ENCODE data around the gene ABT1. TPM values are rescaled to one million over a fixed set of nuclear protein-coding genes. Genes with fewer than 3 reads are reported as not detected.

Gene ABT1
- total RNA-seq, 2 donors from 2014 or later: 19.7 to 22.6 TPM

DNA sequence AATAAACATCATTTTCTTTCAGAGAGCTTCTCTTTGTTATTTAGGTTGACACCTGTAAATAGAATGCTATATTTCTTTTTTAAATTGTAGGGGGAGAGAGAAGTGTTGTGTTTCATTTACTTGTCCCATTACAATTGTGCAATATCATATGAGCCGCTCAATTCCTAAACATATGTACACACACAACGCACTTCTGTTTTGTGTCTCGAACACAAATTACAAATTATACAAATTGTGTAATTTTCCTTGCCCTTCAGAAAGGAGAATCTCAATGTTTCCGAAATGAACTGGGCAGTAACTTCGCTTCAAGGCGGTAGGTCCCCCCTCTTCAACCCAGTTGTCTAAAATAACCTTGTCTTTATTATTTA, 2.6 kb upstream of the ABT1 start:
- Mint-ChIP-seq H3K27me3 (ENCODE audit: insufficient read depth) (peaks cover 19% of the 10 kb centered on the region), H3K4me1 (peaks cover 7% of the 10 kb centered on the region), H3K4me3 (no peak overlapping the region), H3K36me3 (ENCODE audit: low read depth) (peaks cover 8% of the 10 kb centered on the region), H3K27ac (no peak overlapping the region), H3K9me3 (no peaks in the 10 kb centered on the region)
- Histone ChIP-seq H3K27me3 (ENCODE audit: control insufficient read depth, insufficient read depth, low read length, poor library complexity, severe bottlenecking) (peaks cover 16% of the 10 kb centered on the region), H3K27ac (ENCODE audit: low read depth, low read length) (no peak overlapping the region), H3K36me3 (ENCODE audit: control insufficient read depth, insufficient read depth, low read length) (peaks cover 8% of the 10 kb centered on the region), H3K9ac (ENCODE audit: extremely low read depth, low read length, poor library complexity, severe bottlenecking) (no peak overlapping the region), H3K4me1 (ENCODE audit: control insufficient read depth, insufficient read depth, low read length) (no peaks in the 10 kb centered on the region), H3K9me3 (ENCODE audit: control insufficient read depth, low read length) (no peaks in the 10 kb centered on the region), H3K4me3 (ENCODE audit: low read length) (peak overlapping the region; percentile 37)
- TF ChIP-seq, protein P1, sequence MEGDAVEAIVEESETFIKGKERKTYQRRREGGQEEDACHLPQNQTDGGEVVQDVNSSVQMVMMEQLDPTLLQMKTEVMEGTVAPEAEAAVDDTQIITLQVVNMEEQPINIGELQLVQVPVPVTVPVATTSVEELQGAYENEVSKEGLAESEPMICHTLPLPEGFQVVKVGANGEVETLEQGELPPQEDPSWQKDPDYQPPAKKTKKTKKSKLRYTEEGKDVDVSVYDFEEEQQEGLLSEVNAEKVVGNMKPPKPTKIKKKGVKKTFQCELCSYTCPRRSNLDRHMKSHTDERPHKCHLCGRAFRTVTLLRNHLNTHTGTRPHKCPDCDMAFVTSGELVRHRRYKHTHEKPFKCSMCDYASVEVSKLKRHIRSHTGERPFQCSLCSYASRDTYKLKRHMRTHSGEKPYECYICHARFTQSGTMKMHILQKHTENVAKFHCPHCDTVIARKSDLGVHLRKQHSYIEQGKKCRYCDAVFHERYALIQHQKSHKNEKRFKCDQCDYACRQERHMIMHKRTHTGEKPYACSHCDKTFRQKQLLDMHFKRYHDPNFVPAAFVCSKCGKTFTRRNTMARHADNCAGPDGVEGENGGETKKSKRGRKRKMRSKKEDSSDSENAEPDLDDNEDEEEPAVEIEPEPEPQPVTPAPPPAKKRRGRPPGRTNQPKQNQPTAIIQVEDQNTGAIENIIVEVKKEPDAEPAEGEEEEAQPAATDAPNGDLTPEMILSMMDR (conservative IDR thresholded peaks at IDR 0.05): no peak
- 49 to 57% methylated on average over 3 to 6 of the region's 6 CpGs for WGBS, 2 experiments (ENCODE audit: insufficient coverage in 1 of 2, insufficient read length in 1 of 2)
- no peak for DNase-seq

DNA sequence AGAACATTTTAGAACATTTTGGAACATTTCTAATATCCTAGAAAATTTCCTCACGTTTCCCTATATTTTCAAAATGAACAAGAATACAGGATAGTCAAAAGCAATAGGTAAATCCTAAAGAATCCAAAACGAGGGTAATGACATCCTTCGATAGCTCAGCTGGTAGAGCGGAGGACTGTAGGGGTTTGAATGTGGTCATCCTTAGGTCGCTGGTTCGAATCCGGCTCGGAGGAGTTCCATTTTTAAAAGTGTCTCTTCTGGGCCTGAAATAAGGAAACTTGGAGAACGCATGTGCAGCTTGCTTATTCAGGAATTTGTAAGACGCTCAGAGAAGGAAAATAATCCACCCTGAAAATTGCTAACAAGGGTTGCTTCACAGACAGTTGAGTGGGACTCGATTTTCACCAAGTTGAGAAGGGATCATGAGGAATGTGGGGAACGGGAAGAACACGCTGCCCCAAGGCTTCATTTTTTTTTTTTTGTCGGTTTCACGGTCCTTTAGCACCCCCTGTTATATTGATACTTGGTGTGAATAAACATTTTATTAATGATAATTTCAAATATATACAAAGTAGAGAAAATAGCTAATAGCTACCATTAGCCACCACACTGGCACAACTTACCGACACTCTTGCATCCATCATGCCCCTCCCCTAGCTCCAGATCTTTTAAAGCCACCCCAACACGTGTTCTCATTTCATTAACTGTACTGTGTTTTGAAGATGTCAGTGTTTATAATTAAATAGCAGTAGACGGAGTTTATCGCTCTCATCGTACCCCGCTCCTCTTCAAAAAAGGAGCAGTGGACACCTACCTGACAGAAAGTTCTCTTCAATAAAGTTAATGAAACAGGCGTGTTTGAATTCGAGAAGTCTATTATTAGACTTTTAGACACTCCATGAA, 1.8 kb upstream of the ABT1 start:
- H3K9ac ChIP-seq (ENCODE audit: extremely low read depth, low read length, poor library complexity, severe bottlenecking): no peak overlapping the region
- 21 to 32% methylated on average over 10 to 21 of the region's 23 CpGs for WGBS, 2 experiments (ENCODE audit: insufficient coverage in 1 of 2, insufficient read length in 1 of 2)

DNA sequence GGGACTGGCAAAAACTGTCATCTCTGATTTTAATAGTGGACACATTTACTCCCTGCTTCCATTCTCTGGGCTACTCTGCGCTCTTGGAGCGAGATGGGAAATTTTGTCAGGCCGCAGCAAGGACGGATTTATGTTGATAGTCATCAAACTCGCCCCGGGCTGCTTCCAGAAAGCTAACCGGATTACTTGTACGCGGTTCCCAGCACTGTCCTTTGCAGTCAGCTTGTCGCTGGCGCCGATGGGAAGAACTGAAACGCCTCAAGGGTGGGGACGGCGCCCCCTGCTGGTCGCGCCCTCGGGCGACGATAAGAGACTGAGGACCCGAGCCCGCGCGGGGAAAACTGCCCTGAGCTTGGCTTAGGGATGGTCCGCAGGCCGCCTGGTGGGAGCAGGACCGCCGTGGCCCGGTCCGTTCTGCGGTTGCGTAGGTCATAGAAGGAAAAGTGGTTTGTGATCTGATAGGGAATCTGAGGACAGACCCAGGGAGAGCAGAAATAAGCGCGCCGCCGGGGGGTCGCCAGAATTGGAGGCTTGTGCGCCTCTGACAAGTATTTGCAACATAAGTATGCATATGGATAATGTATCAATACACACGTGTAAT, 984 bp upstream of the ABT1 start:
- 1 to 3% methylated on average over 13 to 39 of the region's 39 CpGs for WGBS, 2 experiments (ENCODE audit: insufficient coverage in 1 of 2, insufficient read length in 1 of 2)
- Histone ChIP-seq H3K36me3 (ENCODE audit: control insufficient read depth, insufficient read depth, low read length) (peaks cover 14% of the 10 kb centered on the region), H3K9me3 (ENCODE audit: control insufficient read depth, low read length) (no peaks in the 10 kb centered on the region), H3K9ac (ENCODE audit: extremely low read depth, low read length, poor library complexity, severe bottlenecking) (no peak overlapping the region), H3K27ac (ENCODE audit: low read depth, low read length) (no peak overlapping the region), H3K4me1 (ENCODE audit: control insufficient read depth, insufficient read depth, low read length) (no peaks in the 10 kb centered on the region), H3K27me3 (ENCODE audit: control insufficient read depth, insufficient read depth, low read length, poor library complexity, severe bottlenecking) (peaks cover 16% of the 10 kb centered on the region), H3K4me3 (ENCODE audit: low read length) (peak overlapping the region; percentile 95)
- Mint-ChIP-seq H3K4me3 (no peak overlapping the region), H3K27me3 (ENCODE audit: insufficient read depth) (peaks cover 19% of the 10 kb centered on the region), H3K4me1 (peaks cover 7% of the 10 kb centered on the region), H3K9me3 (no peaks in the 10 kb centered on the region), H3K27ac (no peak overlapping the region), H3K36me3 (ENCODE audit: low read depth) (peaks cover 15% of the 10 kb centered on the region)
- TF ChIP-seq, protein P1 (conservative IDR thresholded peaks at IDR 0.05): peak; percentile 99
- peak; percentile 97 for DNase-seq

More for the DNA sequence above, 1.8 kb upstream of the ABT1 start:
- H3K4me3 ChIP-seq (ENCODE audit: low read length): peak overlapping the region; percentile 95
- H3K27ac ChIP-seq (ENCODE audit: low read depth, low read length): no peak overlapping the region
- Mint-ChIP-seq H3K4me3 (no peak overlapping the region), H3K9me3 (no peaks in the 10 kb centered on the region), H3K27me3 (ENCODE audit: insufficient read depth) (peaks cover 19% of the 10 kb centered on the region), H3K36me3 (ENCODE audit: low read depth) (peaks cover 15% of the 10 kb centered on the region), H3K27ac (no peak overlapping the region), H3K4me1 (peaks cover 7% of the 10 kb centered on the region)
- H3K36me3 ChIP-seq (ENCODE audit: control insufficient read depth, insufficient read depth, low read length): peaks cover 14% of the 10 kb centered on the region
- no peaks in the 10 kb centered on the region for H3K4me1 ChIP-seq (ENCODE audit: control insufficient read depth, insufficient read depth, low read length)
- H3K27me3 ChIP-seq (ENCODE audit: control insufficient read depth, insufficient read depth, low read length, poor library complexity, severe bottlenecking): peaks cover 16% of the 10 kb centered on the region
- TF ChIP-seq, protein P1 (conservative IDR thresholded peaks at IDR 0.05): no peak
- DNase-seq: peak; percentile 87
- H3K9me3 ChIP-seq (ENCODE audit: control insufficient read depth, low read length): no peaks in the 10 kb centered on the region

All from endodermal cell (in vitro differentiated cells).